GM15510 (cell line): ENCODE data around the gene TM7SF2.
A peak's percentile ranks its signal among the peaks of the same experiment; 100 is the strongest.

Source experiments
- POLR2A ChIP-seq: IDR thresholded peaks from 3 replicates; pipeline ENCODE4 v1.6.1; 2011; ENCODE audit warnings: borderline replicate concordance; ENCODE audit not compliant: insufficient read length; ENCODE audit errors: extremely low read depth

Gene TM7SF2

GRCh38 chr11:65107078-65107477 lies 4.6 kb upstream of the TM7SF2 start:
- no peak for TF ChIP-seq POLR2A

GRCh38 chr11:65107751-65108468 lies 3.8 kb upstream of the TM7SF2 start:
- TF ChIP-seq POLR2A, result no peak

GRCh38 chr11:65108469-65109123 lies 3.1 kb upstream of the TM7SF2 start:
- no peak for TF ChIP-seq POLR2A

GRCh38 chr11:65109231-65110198 lies 2.2 kb upstream of the TM7SF2 start:
- TF ChIP-seq POLR2A, result no peak

GRCh38 chr11:65110354-65110861 lies 1.3 kb upstream of the TM7SF2 start:
- TF ChIP-seq POLR2A, result peak; percentile 25

DNA sequence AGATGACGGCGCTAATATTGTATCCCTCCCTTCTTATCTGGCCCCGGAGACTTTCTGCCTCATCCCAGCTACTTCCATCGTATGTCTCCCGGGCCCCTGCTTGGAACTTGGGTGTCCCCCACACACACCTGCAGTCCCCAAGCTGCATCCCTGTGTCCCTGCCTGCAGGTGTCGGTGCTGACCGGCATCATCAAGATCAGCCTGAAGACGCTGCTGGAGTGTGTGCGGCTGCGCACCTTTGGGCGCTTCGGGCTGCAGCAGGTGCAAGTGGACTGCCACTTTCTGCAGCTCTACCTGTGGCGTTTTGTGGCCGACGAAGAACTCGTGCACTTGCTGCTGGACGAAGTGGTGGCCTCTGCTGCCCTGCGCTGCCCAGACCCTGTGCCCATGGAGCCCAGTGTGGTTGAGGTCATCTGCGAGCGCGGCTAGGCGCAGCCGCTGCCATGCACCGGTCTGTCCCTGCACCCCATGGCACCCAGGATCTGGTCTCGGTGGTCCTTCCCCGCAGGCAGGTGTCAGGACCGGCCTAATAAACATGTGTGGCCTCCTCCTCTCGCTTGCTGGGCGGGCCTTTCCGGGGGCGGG lies 421 bp upstream of the TM7SF2 start:
- no peak for TF ChIP-seq POLR2A

- peak; percentile 37 for TF ChIP-seq POLR2A
Measured at GRCh38 chr11:65112546-65113360, 1.1 kb downstream of the TM7SF2 start.

GRCh38 chr11:65113361-65113756 lies 1.7 kb downstream of the TM7SF2 start:
- no peak for TF ChIP-seq POLR2A

DNA sequence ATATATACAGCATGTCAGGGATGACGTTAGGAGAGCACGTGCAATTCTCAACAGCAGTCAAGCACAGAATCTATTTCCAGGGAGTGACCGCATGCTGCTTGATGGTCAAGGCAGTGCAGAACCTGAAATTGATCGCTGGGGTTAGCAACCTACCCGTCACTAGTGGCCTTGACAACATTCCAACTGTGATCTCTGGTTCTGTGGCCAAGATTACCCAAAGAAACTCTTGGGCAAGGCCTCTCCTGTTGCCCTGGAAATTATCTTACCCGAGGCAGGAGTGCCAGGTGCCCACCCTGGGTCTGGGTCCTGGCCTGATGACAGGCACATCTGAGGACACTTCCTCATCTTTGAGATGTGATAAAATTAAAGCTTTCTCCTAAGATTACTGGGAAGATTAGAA lies 2.2 kb downstream of the TM7SF2 start:
- no peak for TF ChIP-seq POLR2A

GRCh38 chr11:65114538-65115171 lies 3.0 kb downstream of the TM7SF2 start:
- TF ChIP-seq POLR2A, result no peak

DNA sequence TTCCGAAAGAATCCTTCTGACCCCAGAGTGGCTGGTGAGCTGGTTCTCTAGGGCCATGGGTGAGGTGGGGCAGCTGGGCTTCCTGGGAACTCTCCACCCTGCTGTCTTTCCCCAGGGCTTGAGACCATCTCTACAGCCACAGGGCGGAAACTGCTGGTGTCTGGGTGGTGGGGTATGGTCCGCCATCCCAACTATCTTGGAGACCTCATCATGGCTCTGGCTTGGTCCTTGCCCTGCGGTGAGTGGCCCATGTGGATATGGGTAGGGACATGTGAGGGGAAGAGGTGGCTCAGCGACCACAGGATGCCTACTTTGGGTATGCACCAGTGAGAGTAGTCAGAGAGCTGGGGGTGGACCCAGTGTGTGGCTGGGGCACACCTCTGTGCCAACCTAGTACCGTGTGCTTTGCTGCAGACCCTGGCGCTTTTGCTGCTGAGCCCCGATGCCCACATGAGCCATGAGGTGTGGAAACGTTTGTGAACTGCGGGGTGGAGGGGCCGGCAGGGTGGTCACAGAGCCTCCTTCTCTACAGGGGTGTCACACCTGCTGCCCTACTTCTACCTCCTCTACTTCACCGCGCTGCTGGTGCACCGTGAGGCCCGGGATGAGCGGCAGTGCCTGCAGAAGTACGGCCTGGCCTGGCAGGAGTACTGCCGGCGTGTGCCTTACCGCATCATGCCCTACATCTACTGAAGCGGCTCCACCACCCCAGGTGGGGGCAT lies 3.9 kb downstream of the TM7SF2 start:
- no peak for TF ChIP-seq POLR2A

- peak; percentile 15 for TF ChIP-seq POLR2A
Measured at GRCh38 chr11:65116370-65117205, 4.9 kb downstream of the TM7SF2 start.
